Keratinocyte (primary cell): Measurements from ENCODE around the gene TYW1B. TPM values are rescaled to one million over a fixed set of nuclear protein-coding genes. Genes with fewer than 3 reads are reported as not detected.
"Not testable (repeated sequence)": the region's sequence is repeated elsewhere in the genome, so short reads cannot be mapped to it uniquely, and the experiment has no call there.

Experiments
- DNase-seq: peaks from one replicate; pipeline ENCODE4 v3.0.0-alpha.2; 2011; ENCODE audit warnings: low read depth, missing footprints, low spot score
- FAIRE-seq: peaks from 2 replicates; lab custom pipeline; 2011; peaks lifted over from hg19 to GRCh38; lab: Jason Lieb, UNC
- H2AFZ ChIP-seq: 2 replicates; pipeline ENCODE4 v1.6.0; 2012; ENCODE audit warnings: low read length, control low read depth, inconsistent platforms; ENCODE audit not compliant: control insufficient read depth
- H3K27ac ChIP-seq: 2 replicates; pipeline ENCODE4 v1.5.1; 2011; ENCODE audit warnings: low read length; ENCODE audit not compliant: control insufficient read depth, insufficient read depth
- H3K27me3 ChIP-seq: 3 replicates; pipeline ENCODE4 v1.6.0; 2011; ENCODE audit warnings: low read length; ENCODE audit not compliant: control insufficient read depth, insufficient read depth; ENCODE audit errors: extremely low read depth
- H3K36me3 ChIP-seq, 2 experiments: 2 replicates in 1 of 2; 3 replicates in 1 of 2; pipeline ENCODE4 v1.5.1; 2011; ENCODE audit warnings: low read length in 2 of 2, mild to moderate bottlenecking in 1 of 2; ENCODE audit not compliant: control insufficient read depth in 2 of 2, insufficient read depth in 2 of 2; ENCODE audit errors: extremely low read depth in 1 of 2
- H3K4me1 ChIP-seq: 3 replicates; pipeline ENCODE4 v1.5.1; 2011; ENCODE audit warnings: low read length; ENCODE audit not compliant: control insufficient read depth, insufficient read depth; ENCODE audit errors: extremely low read depth
- H3K4me2 ChIP-seq: 3 replicates; pipeline ENCODE4 v1.6.0; 2011; ENCODE audit warnings: low read depth, low read length; ENCODE audit not compliant: control insufficient read depth, insufficient read depth; ENCODE audit errors: extremely low read depth
- H3K4me3 ChIP-seq, 3 experiments: fragments of 200-600 bp in 1 of 3; sonication (generic) in 1 of 3; 2 replicates in 2 of 3; 3 replicates in 1 of 3; pipeline ENCODE4 v1.5.1; 2011 to 2016; ENCODE audit warnings: low read length in 3 of 3, mild to moderate bottlenecking in 3 of 3, control low read depth in 2 of 3, inconsistent platforms in 1 of 3, low read depth in 1 of 3, mixed read lengths in 1 of 3, mixed run types in 1 of 3, moderate library complexity in 1 of 3; ENCODE audit not compliant: control insufficient read depth in 2 of 3, insufficient read depth in 2 of 3; ENCODE audit errors: extremely low read depth in 1 of 3
- H3K79me2 ChIP-seq: 2 replicates; pipeline ENCODE4 v1.6.0; 2012; ENCODE audit warnings: low read length; ENCODE audit not compliant: control insufficient read depth, insufficient read depth
- H3K9ac ChIP-seq: 3 replicates; pipeline ENCODE4 v1.6.0; 2011; ENCODE audit warnings: low read length; ENCODE audit not compliant: control insufficient read depth, insufficient read depth; ENCODE audit errors: extremely low read depth
- H3K9me1 ChIP-seq: 3 replicates; pipeline ENCODE4 v1.6.0; 2011; ENCODE audit warnings: low read length; ENCODE audit not compliant: control insufficient read depth, insufficient read depth; ENCODE audit errors: extremely low read depth
- H3K9me3 ChIP-seq: 2 replicates; pipeline ENCODE4 v1.5.1; 2012; ENCODE audit warnings: low read depth, low read length; ENCODE audit not compliant: control insufficient read depth
- H4K20me1 ChIP-seq: 3 replicates; pipeline ENCODE4 v1.6.0; 2011; ENCODE audit warnings: low read length; ENCODE audit not compliant: control insufficient read depth, insufficient read depth; ENCODE audit errors: extremely low read depth
- CTCF ChIP-seq, 3 experiments: IDR thresholded peaks in 1 of 3; conservative IDR thresholded peaks in 1 of 3; optimal IDR thresholded peaks in 1 of 3; 2 replicates in 2 of 3; 3 replicates in 1 of 3; pipeline versions ENCODE3 to v1.5.1; 2011; ENCODE audit warnings: low read length in 3 of 3, mild to moderate bottlenecking in 3 of 3, moderate library complexity in 2 of 3, control low read depth in 1 of 3, inconsistent platforms in 1 of 3; ENCODE audit not compliant: insufficient read depth in 2 of 3; ENCODE audit errors: extremely low read depth in 1 of 3
- EZH2 ChIP-seq: IDR thresholded peaks from one replicate; pipeline ENCODE4 v1.6.1; 2012; ENCODE audit warnings: inconsistent platforms, mild to moderate bottlenecking, low read length, moderate library complexity
- dilution Hi-C: fragments of 300-500 bp; cut with MboI; formaldehyde crosslinking; loops from one replicate; pipeline ENCODE4 v1.7.0; 2020; ENCODE audit warnings: low sequenced_read_pairs; ENCODE audit not compliant: extremely low pct_ligation_motif_present
- polyA plus RNA-seq, 5 experiments: library from polyadenylated mRNA; depleted of rRNA in 3 of 5; stranded (reverse) in 3 of 5; stranded (forward) in 1 of 5; unstranded in 1 of 5; fragments of >200 nt; gene quantifications; 1 replicate in 1 of 5; 2 replicates in 3 of 5; 3 replicates in 1 of 5; pipeline versions ENCODE4 v1.2.1 to v1.2.3, GENCODE V29; 2011 to 2012; ENCODE audit warnings: missing spikeins in 2 of 5, low read depth in 1 of 5, low replicate concordance in 1 of 5

Gene TYW1B
- polyA plus RNA-seq, 1 donor (not counting 4 experiments of a cell fraction or from before 2014, with no cell fraction given): 2.5 TPM

GRCh38 chr7:72751978-72752377, 76.0 kb downstream of the TYW1B start:
- no peak for FAIRE-seq
- dilution Hi-C loops: no loop called here
- H4K20me1 ChIP-seq: no peaks in the 10 kb centered on the region

GRCh38 chr7:72751378-72751777, 76.6 kb downstream of the TYW1B start:
- TF ChIP-seq EZH2 (no peak), CTCF (optimal IDR thresholded peaks at IDR 0.05 in 1 of 3, IDR thresholded peaks at IDR 0.05 in 1 of 3, conservative IDR thresholded peaks at IDR 0.05 in 1 of 3; ENCODE audit: extremely low read depth in 1 of 3, insufficient read depth in 2 of 3, low read length in 3 of 3) (no peak)
- no peak overlapping the region for H3K4me2 ChIP-seq
- no peaks in the 10 kb centered on the region for H3K36me3 ChIP-seq
- FAIRE-seq (no peak), DNase-seq (no peak)
- H3K4me3 ChIP-seq: no peak overlapping the region
- no peaks in the 10 kb centered on the region for H3K9me1 ChIP-seq
- dilution Hi-C loops: no loop called here
- H3K9me3 ChIP-seq: no peaks in the 10 kb centered on the region
- H4K20me1 ChIP-seq: no peaks in the 10 kb centered on the region
- H3K27me3 ChIP-seq: no peaks in the 10 kb centered on the region
- no peak overlapping the region for H3K27ac ChIP-seq
- no peaks in the 10 kb centered on the region for H3K79me2 ChIP-seq
- no peak overlapping the region for H3K9ac ChIP-seq
- no peak overlapping the region for H2AFZ ChIP-seq
- no peaks in the 10 kb centered on the region for H3K4me1 ChIP-seq

More at GRCh38 chr7:72751978-72752377, 76.0 kb downstream of the TYW1B start:
- Histone ChIP-seq H3K4me2 (no peak overlapping the region), H3K79me2 (no peaks in the 10 kb centered on the region), H2AFZ (no peak overlapping the region), H3K4me3 (no peak overlapping the region), H3K9me3 (no peaks in the 10 kb centered on the region), H3K9ac (no peak overlapping the region), H3K36me3 (no peaks in the 10 kb centered on the region), H3K27me3 (no peaks in the 10 kb centered on the region), H3K4me1 (no peaks in the 10 kb centered on the region), H3K27ac (no peak overlapping the region), H3K9me1 (no peaks in the 10 kb centered on the region)
- DNase-seq: no peak
- TF ChIP-seq CTCF (optimal IDR thresholded peaks at IDR 0.05 in 1 of 3, IDR thresholded peaks at IDR 0.05 in 1 of 3, conservative IDR thresholded peaks at IDR 0.05 in 1 of 3; ENCODE audit: extremely low read depth in 1 of 3, insufficient read depth in 2 of 3, low read length in 3 of 3): peak in 1 of 3 experiments; percentile 32
- TF ChIP-seq EZH2: no peak

GRCh38 chr7:72748649-72749048, 79.4 kb downstream of the TYW1B start:
- H3K27ac ChIP-seq, H2AFZ ChIP-seq, H3K79me2 ChIP-seq, DNase-seq, H3K9me1 ChIP-seq, H3K9ac ChIP-seq, H4K20me1 ChIP-seq, H3K4me3 ChIP-seq, H3K4me1 ChIP-seq, FAIRE-seq, H3K9me3 ChIP-seq, H3K36me3 ChIP-seq, dilution Hi-C loops, H3K4me2 ChIP-seq, H3K27me3 ChIP-seq: not testable (repeated sequence)

GRCh38 chr7:72744244-72744926, 83.6 kb downstream of the TYW1B start:
- H3K4me3 ChIP-seq, H3K9ac ChIP-seq, H3K27ac ChIP-seq, FAIRE-seq, H3K4me1 ChIP-seq, H3K9me1 ChIP-seq, H3K27me3 ChIP-seq, H2AFZ ChIP-seq, H3K79me2 ChIP-seq, H4K20me1 ChIP-seq, DNase-seq, H3K4me2 ChIP-seq, dilution Hi-C loops, H3K9me3 ChIP-seq, H3K36me3 ChIP-seq: not testable (repeated sequence)
